ENCODE results near the gene MAL.

The MAL gene

DNA sequence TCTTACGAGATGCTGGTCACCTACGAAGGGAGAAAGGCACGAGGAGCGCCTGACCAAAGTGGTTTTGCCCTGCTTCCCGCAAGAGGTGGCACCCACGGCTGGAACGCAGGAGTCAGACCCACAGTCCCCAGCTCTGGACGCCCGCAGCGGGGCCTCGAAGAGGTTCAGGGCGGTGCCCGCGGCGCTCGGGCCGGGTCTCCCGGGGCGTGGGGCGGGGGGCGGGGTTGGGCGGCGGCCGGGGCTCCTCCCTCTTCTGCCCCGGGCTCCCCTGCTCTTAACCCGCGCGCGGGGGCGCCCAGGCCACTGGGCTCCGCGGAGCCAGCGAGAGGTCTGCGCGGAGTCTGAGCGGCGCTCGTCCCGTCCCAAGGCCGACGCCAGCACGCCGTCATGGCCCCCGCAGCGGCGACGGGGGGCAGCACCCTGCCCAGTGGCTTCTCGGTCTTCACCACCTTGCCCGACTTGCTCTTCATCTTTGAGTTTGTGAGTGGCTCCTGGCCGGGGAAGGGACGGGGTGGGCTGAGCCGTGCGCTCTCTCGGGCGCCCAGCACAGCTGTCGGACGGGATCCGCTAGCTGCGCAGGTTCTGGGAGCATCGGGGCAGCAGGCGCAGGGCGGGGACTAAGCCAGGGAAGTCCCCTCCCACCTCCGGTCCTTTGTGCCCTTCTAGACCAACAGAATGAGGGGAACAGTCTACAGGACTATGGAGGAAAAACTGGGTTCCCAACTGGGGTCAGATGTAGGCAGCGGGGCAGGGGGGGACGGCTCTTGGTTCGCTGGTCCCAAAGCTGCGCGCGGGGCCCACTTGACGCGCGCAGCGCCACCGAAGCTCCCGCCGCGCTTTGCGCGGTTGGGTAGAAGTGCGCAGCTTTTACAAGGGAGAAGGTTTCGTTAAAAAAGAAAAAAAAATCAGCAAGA lies at the start of gene MAL:
MAL (plus strand) TSS at position 303 of the 914 bp plus-strand sequence; CDS start at position 388, 85 bp downstream.
- no peak for ATAC-seq
- no peak for TF ChIP-seq ZC3H10 (CRISPR knock-in tag; IDR thresholded peaks at IDR 0.05)

DNA sequence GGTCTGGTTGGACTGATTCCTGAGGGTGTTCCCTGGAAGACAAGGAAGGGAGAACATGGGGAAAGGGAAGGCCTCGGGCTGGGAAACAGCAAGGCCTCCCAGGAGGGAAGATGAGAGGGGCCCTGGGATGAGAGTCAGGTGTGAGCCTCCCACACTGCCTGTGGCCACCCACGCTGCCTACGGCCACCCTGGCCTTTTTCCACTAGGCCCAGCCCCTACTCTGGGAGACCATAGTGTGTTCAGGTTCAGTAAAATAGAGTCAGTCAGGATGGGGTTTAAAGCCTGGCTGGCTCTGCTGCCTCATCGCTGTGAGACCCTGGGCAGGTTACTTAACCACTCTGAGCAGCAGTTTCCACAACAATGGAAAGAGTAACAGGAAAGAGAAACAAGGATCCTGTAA lies 47.7 kb upstream of the MAL start:
- TF ChIP-seq, protein P1, sequence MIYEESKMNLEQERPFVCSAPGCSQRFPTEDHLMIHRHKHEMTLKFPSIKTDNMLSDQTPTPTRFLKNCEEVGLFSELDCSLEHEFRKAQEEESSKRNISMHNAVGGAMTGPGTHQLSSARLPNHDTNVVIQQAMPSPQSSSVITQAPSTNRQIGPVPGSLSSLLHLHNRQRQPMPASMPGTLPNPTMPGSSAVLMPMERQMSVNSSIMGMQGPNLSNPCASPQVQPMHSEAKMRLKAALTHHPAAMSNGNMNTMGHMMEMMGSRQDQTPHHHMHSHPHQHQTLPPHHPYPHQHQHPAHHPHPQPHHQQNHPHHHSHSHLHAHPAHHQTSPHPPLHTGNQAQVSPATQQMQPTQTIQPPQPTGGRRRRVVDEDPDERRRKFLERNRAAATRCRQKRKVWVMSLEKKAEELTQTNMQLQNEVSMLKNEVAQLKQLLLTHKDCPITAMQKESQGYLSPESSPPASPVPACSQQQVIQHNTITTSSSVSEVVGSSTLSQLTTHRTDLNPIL (CRISPR knock-in tag; IDR thresholded peaks at IDR 0.05; ENCODE audit: low read depth) = no peak
- TF ChIP-seq RARB (CRISPR knock-in tag; IDR thresholded peaks at IDR 0.05) = no peak
- TF ChIP-seq ARNTL (CRISPR knock-in tag; IDR thresholded peaks at IDR 0.05; ENCODE audit: borderline replicate concordance, low read depth) = no peak
- TF ChIP-seq, protein P2, sequence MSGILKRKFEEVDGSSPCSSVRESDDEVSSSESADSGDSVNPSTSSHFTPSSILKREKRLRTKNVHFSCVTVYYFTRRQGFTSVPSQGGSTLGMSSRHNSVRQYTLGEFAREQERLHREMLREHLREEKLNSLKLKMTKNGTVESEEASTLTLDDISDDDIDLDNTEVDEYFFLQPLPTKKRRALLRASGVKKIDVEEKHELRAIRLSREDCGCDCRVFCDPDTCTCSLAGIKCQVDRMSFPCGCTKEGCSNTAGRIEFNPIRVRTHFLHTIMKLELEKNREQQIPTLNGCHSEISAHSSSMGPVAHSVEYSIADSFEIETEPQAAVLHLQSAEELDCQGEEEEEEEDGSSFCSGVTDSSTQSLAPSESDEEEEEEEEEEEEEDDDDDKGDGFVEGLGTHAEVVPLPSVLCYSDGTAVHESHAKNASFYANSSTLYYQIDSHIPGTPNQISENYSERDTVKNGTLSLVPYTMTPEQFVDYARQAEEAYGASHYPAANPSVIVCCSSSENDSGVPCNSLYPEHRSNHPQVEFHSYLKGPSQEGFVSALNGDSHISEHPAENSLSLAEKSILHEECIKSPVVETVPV (CRISPR knock-in tag; IDR thresholded peaks at IDR 0.05) = no peak
- TF ChIP-seq ISL1 (CRISPR knock-in tag; IDR thresholded peaks at IDR 0.05) = no peak
- TF ChIP-seq ZNF70 (CRISPR knock-in tag; IDR thresholded peaks at IDR 0.05) = no peak
- no peak for TF ChIP-seq ZNF8 (CRISPR knock-in tag; IDR thresholded peaks at IDR 0.05)
- TF ChIP-seq, protein P3, sequence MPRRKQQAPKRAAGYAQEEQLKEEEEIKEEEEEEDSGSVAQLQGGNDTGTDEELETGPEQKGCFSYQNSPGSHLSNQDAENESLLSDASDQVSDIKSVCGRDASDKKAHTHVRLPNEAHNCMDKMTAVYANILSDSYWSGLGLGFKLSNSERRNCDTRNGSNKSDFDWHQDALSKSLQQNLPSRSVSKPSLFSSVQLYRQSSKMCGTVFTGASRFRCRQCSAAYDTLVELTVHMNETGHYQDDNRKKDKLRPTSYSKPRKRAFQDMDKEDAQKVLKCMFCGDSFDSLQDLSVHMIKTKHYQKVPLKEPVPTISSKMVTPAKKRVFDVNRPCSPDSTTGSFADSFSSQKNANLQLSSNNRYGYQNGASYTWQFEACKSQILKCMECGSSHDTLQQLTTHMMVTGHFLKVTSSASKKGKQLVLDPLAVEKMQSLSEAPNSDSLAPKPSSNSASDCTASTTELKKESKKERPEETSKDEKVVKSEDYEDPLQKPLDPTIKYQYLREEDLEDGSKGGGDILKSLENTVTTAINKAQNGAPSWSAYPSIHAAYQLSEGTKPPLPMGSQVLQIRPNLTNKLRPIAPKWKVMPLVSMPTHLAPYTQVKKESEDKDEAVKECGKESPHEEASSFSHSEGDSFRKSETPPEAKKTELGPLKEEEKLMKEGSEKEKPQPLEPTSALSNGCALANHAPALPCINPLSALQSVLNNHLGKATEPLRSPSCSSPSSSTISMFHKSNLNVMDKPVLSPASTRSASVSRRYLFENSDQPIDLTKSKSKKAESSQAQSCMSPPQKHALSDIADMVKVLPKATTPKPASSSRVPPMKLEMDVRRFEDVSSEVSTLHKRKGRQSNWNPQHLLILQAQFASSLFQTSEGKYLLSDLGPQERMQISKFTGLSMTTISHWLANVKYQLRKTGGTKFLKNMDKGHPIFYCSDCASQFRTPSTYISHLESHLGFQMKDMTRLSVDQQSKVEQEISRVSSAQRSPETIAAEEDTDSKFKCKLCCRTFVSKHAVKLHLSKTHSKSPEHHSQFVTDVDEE (CRISPR knock-in tag; IDR thresholded peaks at IDR 0.05) = no peak
- no peak for TF ChIP-seq SNAI2 (CRISPR knock-in tag; IDR thresholded peaks at IDR 0.05)
- no peak for TF ChIP-seq GLIS3 (CRISPR knock-in tag; IDR thresholded peaks at IDR 0.05)
- no peak for TF ChIP-seq TOX (CRISPR knock-in tag; IDR thresholded peaks at IDR 0.05; ENCODE audit: borderline replicate concordance)
- TF ChIP-seq ESRRG (CRISPR knock-in tag; IDR thresholded peaks at IDR 0.05) = no peak
- no peak for TF ChIP-seq BACH2 (CRISPR knock-in tag; IDR thresholded peaks at IDR 0.05; ENCODE audit: borderline replicate concordance)
- no peak for TF ChIP-seq ZFP3 (CRISPR knock-in tag; IDR thresholded peaks at IDR 0.05)
- TF ChIP-seq, protein P4, sequence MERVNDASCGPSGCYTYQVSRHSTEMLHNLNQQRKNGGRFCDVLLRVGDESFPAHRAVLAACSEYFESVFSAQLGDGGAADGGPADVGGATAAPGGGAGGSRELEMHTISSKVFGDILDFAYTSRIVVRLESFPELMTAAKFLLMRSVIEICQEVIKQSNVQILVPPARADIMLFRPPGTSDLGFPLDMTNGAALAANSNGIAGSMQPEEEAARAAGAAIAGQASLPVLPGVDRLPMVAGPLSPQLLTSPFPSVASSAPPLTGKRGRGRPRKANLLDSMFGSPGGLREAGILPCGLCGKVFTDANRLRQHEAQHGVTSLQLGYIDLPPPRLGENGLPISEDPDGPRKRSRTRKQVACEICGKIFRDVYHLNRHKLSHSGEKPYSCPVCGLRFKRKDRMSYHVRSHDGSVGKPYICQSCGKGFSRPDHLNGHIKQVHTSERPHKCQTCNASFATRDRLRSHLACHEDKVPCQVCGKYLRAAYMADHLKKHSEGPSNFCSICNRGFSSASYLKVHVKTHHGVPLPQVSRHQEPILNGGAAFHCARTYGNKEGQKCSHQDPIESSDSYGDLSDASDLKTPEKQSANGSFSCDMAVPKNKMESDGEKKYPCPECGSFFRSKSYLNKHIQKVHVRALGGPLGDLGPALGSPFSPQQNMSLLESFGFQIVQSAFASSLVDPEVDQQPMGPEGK (CRISPR knock-in tag; IDR thresholded peaks at IDR 0.05; ENCODE audit: borderline replicate concordance) = no peak
- TF ChIP-seq CSDC2 (CRISPR knock-in tag; IDR thresholded peaks at IDR 0.05) = no peak
- no peak for TF ChIP-seq POU6F1 (CRISPR knock-in tag; IDR thresholded peaks at IDR 0.05; ENCODE audit: borderline replicate concordance, low read depth)
- no peak for TF ChIP-seq ZFP30 (CRISPR knock-in tag; IDR thresholded peaks at IDR 0.05)
- no peak for TF ChIP-seq PPARA (CRISPR knock-in tag; IDR thresholded peaks at IDR 0.05; ENCODE audit: borderline replicate concordance)
- TF ChIP-seq OSR1 (CRISPR knock-in tag; IDR thresholded peaks at IDR 0.05) = no peak
- ATAC-seq = no peak

- no peak for ATAC-seq
- TF ChIP-seq ZFP30 (CRISPR knock-in tag; IDR thresholded peaks at IDR 0.05) (no peak), CSDC2 (CRISPR knock-in tag; IDR thresholded peaks at IDR 0.05) (no peak), ZNF70 (CRISPR knock-in tag; IDR thresholded peaks at IDR 0.05) (no peak), ARNTL (CRISPR knock-in tag; IDR thresholded peaks at IDR 0.05; ENCODE audit: borderline replicate concordance, low read depth) (no peak), BACH2 (CRISPR knock-in tag; IDR thresholded peaks at IDR 0.05; ENCODE audit: borderline replicate concordance) (no peak), ISL1 (CRISPR knock-in tag; IDR thresholded peaks at IDR 0.05) (no peak), ZFP3 (CRISPR knock-in tag; IDR thresholded peaks at IDR 0.05) (no peak), SNAI2 (CRISPR knock-in tag; IDR thresholded peaks at IDR 0.05) (no peak), ESRRG (CRISPR knock-in tag; IDR thresholded peaks at IDR 0.05) (no peak), ZNF8 (CRISPR knock-in tag; IDR thresholded peaks at IDR 0.05) (no peak), PPARA (CRISPR knock-in tag; IDR thresholded peaks at IDR 0.05; ENCODE audit: borderline replicate concordance) (no peak), TCF4 (CRISPR knock-in tag; IDR thresholded peaks at IDR 0.05; ENCODE audit: borderline replicate concordance) (no peak)
- TF ChIP-seq, protein P3 (CRISPR knock-in tag; IDR thresholded peaks at IDR 0.05) = no peak
- TF ChIP-seq, protein P4 (CRISPR knock-in tag; IDR thresholded peaks at IDR 0.05; ENCODE audit: borderline replicate concordance) = no peak
Observed at GRCh38 chr2:94978917-94979316, 46.6 kb upstream of the MAL start.
